ENCODE data around the gene OPCML.

The OPCML gene

GRCh38 chr11:133531971-133532651 is at the start of gene OPCML:
OPCML (minus strand) TSS chr11:133532501.
- DNase-seq, result no peak

GRCh38 chr11:133581091-133581490 is 48.8 kb upstream of the OPCML start:
- no peak for DNase-seq

GRCh38 chr11:133579165-133580031 is 47.1 kb upstream of the OPCML start:
- DNase-seq, result no peak

- DNase-seq, result no peak
Observed at GRCh38 chr11:133577403-133577802, 45.1 kb upstream of the OPCML start.

- no peak for DNase-seq
Observed at GRCh38 chr11:133576351-133576750, 44.0 kb upstream of the OPCML start.

- DNase-seq, result no peak
Observed at GRCh38 chr11:133573081-133573480, 40.8 kb upstream of the OPCML start.

- DNase-seq, result no peak
Observed at GRCh38 chr11:133570376-133570775, 38.1 kb upstream of the OPCML start.

GRCh38 chr11:133563505-133564025 is 31.3 kb upstream of the OPCML start:
- no peak for DNase-seq

- DNase-seq, result no peak
Observed at GRCh38 chr11:133560472-133560855, 28.2 kb upstream of the OPCML start.

GRCh38 chr11:133559833-133560471 is 27.7 kb upstream of the OPCML start:
- no peak for DNase-seq

- DNase-seq, result no peak
Observed at GRCh38 chr11:133559382-133559781, 27.1 kb upstream of the OPCML start.

GRCh38 chr11:133555034-133555433 is 22.7 kb upstream of the OPCML start:
- no peak for DNase-seq

- no peak for DNase-seq
Observed at GRCh38 chr11:133553885-133554740, 21.8 kb upstream of the OPCML start.

GRCh38 chr11:133552938-133553337 is 20.6 kb upstream of the OPCML start:
- DNase-seq, result no peak

GRCh38 chr11:133551064-133551463 is 18.8 kb upstream of the OPCML start:
- DNase-seq, result no peak

- DNase-seq, result no peak
Observed at GRCh38 chr11:133549826-133550225, 17.5 kb upstream of the OPCML start.

- no peak for DNase-seq
Observed at GRCh38 chr11:133548641-133549040, 16.3 kb upstream of the OPCML start.

GRCh38 chr11:133547808-133548494 is 15.7 kb upstream of the OPCML start:
- no peak for DNase-seq

GRCh38 chr11:133545199-133545803 is 13.0 kb upstream of the OPCML start:
- no peak for DNase-seq

- no peak for DNase-seq
Observed at GRCh38 chr11:133541720-133542095, 9.4 kb upstream of the OPCML start.

GRCh38 chr11:133541021-133541719 is 8.9 kb upstream of the OPCML start:
- no peak for DNase-seq

Data from inflammatory macrophage treated with lipopolysaccharide for 1 hour (primary cell).